ENCODE measurements around the gene CDC14A.

The CDC14A gene

GRCh38 chr1:100322436-100323211 lies 29.7 kb upstream of the CDC14A start:
- TF ChIP-seq REST (IDR thresholded peaks at IDR 0.05; ENCODE audit: insufficient read depth in 1 of 2, low read depth in 2 of 2, low read length in 2 of 2): no peak
- no peak for TF ChIP-seq TAF1 (IDR thresholded peaks at IDR 0.05; ENCODE audit: borderline replicate concordance, insufficient read depth, low read length)
- TF ChIP-seq SIN3A (IDR thresholded peaks at IDR 0.05; ENCODE audit: borderline replicate concordance, insufficient read depth, low read length): no peak
- TF ChIP-seq FOXP2 (optimal IDR thresholded peaks at IDR 0.05; ENCODE audit: borderline replicate concordance, extremely low read depth, extremely low read length, insufficient read depth): no peak
- no peak for TF ChIP-seq POLR2AphosphoS5 (IDR thresholded peaks at IDR 0.05; ENCODE audit: low read depth, low read length)

GRCh38 chr1:100323419-100324106 lies 28.7 kb upstream of the CDC14A start:
- TF ChIP-seq SIN3A (IDR thresholded peaks at IDR 0.05; ENCODE audit: borderline replicate concordance, insufficient read depth, low read length): no peak
- no peak for TF ChIP-seq POLR2AphosphoS5 (IDR thresholded peaks at IDR 0.05; ENCODE audit: low read depth, low read length)
- no peak for TF ChIP-seq REST (IDR thresholded peaks at IDR 0.05; ENCODE audit: insufficient read depth in 1 of 2, low read depth in 2 of 2, low read length in 2 of 2)
- TF ChIP-seq FOXP2 (optimal IDR thresholded peaks at IDR 0.05; ENCODE audit: borderline replicate concordance, extremely low read depth, extremely low read length, insufficient read depth): no peak
- no peak for TF ChIP-seq TAF1 (IDR thresholded peaks at IDR 0.05; ENCODE audit: borderline replicate concordance, insufficient read depth, low read length)

GRCh38 chr1:100325415-100326324 lies 26.6 kb upstream of the CDC14A start:
- no peak for TF ChIP-seq POLR2AphosphoS5 (IDR thresholded peaks at IDR 0.05; ENCODE audit: low read depth, low read length)
- TF ChIP-seq REST (IDR thresholded peaks at IDR 0.05; ENCODE audit: insufficient read depth in 1 of 2, low read depth in 2 of 2, low read length in 2 of 2): no peak
- no peak for TF ChIP-seq FOXP2 (optimal IDR thresholded peaks at IDR 0.05; ENCODE audit: borderline replicate concordance, extremely low read depth, extremely low read length, insufficient read depth)
- no peak for TF ChIP-seq TAF1 (IDR thresholded peaks at IDR 0.05; ENCODE audit: borderline replicate concordance, insufficient read depth, low read length)
- TF ChIP-seq SIN3A (IDR thresholded peaks at IDR 0.05; ENCODE audit: borderline replicate concordance, insufficient read depth, low read length): no peak

GRCh38 chr1:100328133-100328532 lies 24.2 kb upstream of the CDC14A start:
- TF ChIP-seq POLR2AphosphoS5 (IDR thresholded peaks at IDR 0.05; ENCODE audit: low read depth, low read length) (no peak), TAF1 (IDR thresholded peaks at IDR 0.05; ENCODE audit: borderline replicate concordance, insufficient read depth, low read length) (no peak), SIN3A (IDR thresholded peaks at IDR 0.05; ENCODE audit: borderline replicate concordance, insufficient read depth, low read length) (no peak), REST (IDR thresholded peaks at IDR 0.05; ENCODE audit: insufficient read depth in 1 of 2, low read depth in 2 of 2, low read length in 2 of 2) (no peak), FOXP2 (optimal IDR thresholded peaks at IDR 0.05; ENCODE audit: borderline replicate concordance, extremely low read depth, extremely low read length, insufficient read depth) (no peak)

Data from PFSK-1 (cell line).